Right renal pelvis (tissue), 4 donors: ENCODE data around the gene RPS23. TPM values are rescaled to one million over a fixed set of nuclear protein-coding genes. Genes with fewer than 3 reads are reported as not detected.
"Not testable (repeated sequence)": the region's sequence is repeated elsewhere in the genome, so short reads cannot be mapped to it uniquely, and the experiment has no call there.

Experiments
- DNase-seq, 4 donors: peaks; one replicate each; pipeline ENCODE4 v3.0.0-alpha.2; 2013; ENCODE audit warnings: low read depth in 4 of 4, low spot score in 3 of 4, missing footprints in 1 of 4
- polyA plus RNA-seq, 4 donors: library from polyadenylated mRNA; unstranded; fragments of 120-200 nt; gene quantifications; one replicate each; pipeline ENCODE4 v1.2.1, GENCODE V29; 2013; ENCODE audit not compliant: insufficient read length in 4 of 4

RPS23 gene
- polyA plus RNA-seq, 4 donors = 2,304 to 2,733 (median 2,444) TPM

DNA sequence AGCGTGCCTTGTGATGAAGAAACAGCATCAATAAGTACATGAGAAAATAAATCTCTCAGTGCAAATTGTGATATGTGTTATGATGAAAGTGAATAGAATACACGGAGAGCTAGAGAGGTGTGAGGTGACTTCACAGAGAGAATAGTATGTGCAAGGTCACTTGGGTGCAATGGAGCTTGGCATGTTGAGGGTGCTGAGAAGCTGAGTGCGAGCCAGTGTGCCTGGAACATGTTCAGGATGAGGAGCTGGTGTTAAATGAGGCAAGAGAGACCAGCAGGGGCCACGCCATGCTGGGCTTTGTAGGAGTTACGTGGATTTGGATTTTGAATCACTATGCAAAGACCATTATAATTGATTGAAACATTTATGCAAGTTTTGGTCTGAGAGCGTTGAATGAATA is 12.8 kb upstream of the RPS23 start:
- DNase-seq = no peak

DNA sequence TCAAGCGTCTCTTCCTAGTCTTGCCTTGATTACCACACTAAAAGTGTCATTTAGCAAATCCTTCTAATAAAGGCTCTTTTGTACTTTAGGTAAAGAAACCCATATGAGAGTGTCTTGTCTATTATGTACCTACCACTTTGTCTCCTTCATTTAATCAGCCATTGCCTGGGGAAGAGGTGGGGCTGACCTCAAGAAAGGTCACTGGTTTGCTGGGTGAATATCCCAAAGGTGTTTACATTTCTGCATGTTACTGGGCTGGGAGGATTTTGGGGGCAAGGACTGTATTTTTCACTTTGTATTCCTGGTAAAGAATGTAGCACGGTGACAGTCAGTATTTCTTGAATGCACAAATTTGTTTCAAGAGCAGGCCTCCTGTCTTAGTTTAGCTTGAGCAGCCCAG is 11.9 kb upstream of the RPS23 start:
- no peak for DNase-seq

DNA sequence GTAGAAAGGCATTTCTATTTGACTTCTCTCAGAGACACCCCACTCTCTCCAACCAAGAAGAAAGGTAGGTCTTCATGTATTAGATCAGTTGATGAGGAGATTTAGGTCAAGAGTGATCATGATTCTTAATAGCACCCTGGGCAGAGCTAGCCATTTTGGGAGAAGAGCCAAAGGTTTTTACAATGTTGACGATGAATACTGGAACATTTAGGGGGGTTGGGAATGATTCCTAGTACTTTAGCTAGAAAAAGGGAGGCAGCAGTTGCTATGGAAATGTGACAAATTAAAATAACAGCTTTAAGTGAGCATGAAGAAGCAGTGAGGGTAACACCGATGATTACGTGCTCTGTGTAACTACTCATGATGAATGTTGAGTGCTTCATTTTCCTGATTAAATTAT is 9.5 kb upstream of the RPS23 start:
- DNase-seq = no peak

DNA sequence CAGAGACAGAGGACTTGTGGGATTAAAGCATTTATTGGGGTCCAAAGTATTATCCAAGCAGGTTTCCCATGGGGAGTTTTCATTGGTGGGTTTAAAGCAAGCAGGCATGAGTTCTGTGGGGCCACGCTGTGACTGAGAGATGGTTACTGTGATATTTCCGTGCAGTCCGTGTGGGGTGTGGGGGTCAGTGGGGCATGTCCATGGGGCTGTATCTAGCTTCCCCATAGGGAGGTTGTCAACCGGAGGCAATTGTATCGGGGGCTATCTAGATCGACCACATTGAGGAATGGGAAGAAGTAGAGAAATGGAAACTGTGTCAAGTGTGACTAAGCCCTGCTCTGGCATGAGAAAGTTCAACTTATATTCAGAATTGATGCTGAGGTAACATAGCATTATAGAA is 7.1 kb upstream of the RPS23 start:
- DNase-seq = no peak

DNA sequence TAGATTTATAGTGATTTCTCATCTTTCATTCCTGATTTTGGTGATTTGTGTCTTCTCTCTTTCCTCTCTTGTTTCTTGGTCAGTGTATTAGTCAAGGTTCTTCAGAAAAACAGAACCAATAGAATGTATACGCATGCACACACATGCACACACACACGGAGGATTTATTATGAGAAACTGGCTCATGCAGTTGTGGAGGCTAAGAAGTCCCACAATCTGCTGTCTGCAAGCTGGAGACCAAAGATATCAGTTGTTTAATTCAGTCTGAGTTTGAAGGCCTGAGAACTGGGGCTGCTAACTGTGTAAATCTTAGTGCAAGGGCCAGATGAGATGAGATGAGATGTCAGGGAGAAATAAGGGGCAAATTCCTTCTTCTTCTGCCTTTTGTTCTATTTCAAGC is 5.7 kb upstream of the RPS23 start:
- no peak for DNase-seq

DNA sequence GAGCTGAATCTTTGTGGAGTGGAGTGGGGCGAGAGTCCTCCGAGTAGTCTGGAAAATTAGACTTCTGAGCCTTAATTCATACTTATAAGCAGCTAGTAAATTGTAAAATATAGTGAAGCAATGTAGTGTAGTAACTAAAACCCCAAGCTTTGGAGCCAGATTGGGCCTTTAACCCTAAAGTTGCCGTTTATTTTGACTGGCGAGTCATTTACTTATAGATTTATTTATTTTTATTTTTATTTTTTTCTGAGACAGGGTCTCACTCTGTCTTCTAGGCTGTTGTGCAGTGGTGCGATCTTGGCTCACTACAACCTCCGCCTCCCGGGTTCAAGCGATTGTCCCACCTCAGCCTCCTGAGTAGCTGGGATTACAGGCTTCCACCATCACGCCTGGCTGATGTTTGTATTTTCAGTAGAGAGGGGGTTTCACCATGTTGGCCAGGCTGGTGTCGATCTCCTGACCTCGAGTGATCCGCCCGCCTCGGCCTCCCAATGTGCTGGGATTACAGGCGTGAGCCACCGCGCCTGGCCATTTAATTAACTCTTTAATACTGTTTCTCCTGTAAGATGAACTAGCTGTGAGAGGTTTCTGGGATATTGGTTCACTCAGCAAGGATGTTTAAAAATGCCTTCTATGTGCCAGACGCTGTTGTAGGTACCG is 687 bp upstream of the RPS23 start:
- DNase-seq = no peak

DNA sequence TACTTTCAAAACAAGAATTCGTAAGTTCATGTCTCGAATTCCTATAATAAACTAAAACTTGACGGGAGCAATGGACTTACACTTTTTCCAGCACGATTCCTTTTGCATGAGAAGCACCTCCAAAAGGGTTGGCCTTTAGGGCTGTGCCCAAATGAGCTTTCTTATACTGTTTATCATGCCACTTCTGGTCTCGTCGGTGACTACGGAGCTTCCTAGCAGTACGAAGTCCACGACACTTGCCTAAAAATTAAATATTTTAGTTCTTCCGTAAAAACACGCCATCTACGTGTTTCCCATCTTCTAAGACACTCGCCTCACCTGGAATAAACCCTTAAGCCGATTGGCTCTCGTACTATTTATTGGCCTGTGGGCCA is 554 bp downstream of the RPS23 start:
- DNase-seq = no peak

DNA sequence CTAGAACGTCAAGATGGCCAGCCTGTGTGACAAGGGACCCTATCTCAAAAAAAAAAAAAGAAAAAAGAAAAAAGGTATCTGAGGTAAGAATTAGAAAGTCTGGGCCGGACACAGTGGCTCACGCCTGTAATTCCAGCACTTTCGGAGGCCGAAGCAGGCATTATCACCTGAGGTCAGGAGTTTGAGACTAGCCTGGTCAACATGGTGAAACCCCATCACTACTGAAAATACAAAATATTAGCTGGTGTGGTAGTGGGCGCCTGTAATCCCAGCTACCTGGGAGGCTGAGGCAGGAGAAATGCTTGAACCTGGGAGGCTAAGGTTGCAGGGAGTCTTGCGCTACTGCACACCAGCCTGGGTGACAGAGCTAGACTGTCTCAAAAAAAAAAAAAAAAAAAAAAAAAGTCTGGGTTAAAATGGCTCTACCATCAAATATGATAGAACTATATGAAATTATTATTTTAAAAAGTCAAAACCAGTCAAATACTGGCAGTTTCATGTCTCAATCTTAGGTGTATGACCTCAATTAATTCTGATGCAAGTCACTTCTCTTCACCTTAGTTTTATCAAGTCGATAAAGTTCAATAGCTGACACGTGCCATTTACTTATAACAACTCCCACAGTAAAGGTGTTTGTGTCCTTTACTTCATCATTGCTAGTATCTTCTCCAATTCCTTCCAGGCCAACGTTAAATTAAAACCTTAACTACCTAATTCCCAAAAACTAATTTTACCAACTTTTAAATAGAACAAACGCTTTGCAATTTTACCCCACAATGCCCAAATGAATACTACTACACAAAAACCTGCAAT is 1.1 kb downstream of the RPS23 start:
- no peak for DNase-seq

DNA sequence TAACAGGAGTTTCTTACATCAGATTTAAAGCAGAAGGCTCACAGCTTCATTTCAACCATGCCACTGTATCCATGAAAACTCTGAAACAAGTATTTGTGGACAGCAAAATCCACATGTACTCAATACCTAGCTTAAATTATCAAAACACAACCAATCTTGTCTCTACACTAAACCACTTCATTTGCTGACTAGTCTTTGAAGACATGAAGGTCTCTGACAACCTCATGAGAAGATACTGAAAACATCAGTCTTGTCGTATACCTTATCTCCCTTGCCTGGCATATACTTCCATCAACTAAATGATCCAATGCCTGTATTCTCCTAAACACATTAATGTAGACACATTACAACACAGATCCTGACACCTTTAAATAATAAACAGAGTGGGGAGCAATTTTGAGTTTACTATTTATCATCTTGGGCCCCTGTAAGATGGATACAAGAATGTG is 2.9 kb downstream of the RPS23 start:
- DNase-seq = no peak

DNA sequence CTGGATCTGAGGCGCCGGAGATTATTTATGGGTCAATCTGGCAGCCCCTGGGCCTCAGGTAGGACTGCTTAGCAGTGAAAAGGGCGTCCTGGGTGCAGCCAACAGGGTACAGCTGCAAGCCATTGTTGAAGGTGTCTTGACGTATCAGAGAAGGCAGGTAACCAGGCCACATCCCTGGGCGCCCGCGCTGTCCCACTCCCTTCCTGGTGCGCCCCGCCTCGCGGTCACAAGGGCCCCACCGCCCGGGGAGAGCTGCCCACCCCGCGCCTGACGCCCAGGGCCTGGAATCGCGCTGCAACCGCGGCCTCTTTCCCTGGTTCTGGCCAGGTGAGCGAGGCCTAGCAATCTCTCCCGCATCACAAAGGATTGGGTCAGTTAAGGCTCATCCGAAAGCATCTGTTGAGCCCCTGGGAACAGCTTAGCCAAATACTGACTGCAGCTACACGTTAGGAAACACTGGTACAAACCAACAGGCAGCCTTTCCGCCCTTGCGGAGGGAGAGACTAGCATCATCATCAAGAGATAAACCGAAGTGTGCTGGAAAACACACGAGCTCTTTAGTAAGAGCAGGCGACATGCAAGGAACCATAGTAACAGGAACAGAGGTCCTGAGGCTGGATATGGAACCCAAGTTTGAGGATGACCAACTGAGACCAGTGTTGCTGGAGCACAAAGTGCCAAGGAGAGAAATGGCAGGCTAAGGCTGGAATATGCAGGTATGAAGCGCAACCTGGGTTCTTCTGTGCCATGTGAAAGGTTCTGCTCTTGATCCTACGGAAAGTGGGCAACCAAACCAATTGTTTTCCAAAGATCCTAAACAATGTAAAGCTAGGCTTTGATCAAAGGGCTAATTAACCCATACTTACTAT is 3.6 kb downstream of the RPS23 start:
- DNase-seq = no peak

DNA sequence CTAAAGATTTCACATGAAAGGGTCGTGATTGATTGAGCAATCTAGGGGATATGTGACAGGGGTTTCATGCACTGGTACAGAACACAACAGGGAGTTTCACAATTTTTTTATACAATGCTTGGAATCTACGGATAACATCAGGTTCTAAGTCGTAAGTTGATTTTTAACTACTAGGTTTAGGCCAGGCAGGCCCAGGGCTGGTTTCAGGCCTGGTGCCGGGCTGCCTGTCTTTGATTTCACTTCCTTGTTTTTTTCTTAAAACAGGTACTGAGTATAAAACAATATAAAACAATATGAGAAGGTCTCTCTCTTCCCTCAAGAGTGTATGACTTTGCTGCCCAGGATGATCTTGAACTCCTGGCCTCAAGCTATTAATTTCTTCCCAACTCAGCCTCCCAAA is 4.7 kb downstream of the RPS23 start:
- DNase-seq = not testable (repeated sequence)

DNA sequence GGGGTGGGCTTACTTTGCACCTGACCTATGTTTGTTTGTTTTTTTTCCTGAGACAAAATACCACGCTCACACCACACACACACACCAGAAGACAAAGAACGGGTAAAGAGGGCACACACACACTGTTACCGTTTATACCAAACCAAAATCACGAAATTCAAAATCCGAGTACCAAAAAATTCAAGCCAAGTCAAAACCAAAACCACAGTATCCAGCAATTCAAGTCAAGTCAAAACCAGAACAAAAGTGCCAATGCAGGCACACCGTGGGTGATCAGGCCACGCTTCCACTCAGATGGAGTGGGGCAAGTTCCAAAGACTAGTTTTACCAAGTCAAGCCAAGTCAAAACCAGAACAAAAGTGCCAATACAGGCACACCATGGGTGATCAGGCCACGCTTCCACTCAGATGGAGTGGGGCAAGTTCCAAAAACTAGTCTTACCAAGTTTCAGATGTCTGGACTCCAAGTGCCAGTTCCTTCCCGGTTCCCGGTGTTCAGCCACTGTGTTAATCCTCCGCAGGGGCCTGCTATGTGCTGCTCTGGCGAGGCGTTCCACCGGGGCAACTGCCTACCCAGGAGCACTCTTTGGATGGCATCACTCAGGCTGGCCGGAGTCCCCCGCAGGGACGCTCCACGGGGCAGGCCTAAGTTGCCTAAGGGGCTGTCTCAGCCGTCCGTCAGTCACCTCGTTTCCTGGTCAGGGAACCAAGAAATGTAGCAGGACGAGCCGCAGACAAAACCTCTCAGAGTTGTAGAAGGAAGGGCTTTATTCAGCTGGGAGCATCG is 5.4 kb downstream of the RPS23 start:
- DNase-seq = not testable (repeated sequence)

DNA sequence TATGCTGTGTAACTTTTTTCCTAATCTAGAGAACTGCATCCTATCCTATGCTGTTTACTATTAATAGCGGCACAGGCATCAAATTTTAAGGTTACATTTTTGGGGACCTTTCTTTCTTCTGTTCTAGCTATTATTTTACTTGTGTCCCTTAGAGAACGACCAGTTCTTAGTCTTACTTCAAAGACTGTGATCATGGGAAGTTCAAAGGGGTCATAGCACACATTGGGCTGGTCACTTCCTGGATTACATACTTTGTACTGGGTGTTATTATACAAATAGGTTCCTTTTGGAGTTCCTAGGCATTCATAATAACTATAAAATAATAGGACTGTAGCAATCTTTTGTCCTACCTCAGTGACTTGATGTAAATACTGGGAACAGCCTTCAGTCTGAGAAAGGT is 8.8 kb downstream of the RPS23 start:
- DNase-seq = not testable (repeated sequence)

DNA sequence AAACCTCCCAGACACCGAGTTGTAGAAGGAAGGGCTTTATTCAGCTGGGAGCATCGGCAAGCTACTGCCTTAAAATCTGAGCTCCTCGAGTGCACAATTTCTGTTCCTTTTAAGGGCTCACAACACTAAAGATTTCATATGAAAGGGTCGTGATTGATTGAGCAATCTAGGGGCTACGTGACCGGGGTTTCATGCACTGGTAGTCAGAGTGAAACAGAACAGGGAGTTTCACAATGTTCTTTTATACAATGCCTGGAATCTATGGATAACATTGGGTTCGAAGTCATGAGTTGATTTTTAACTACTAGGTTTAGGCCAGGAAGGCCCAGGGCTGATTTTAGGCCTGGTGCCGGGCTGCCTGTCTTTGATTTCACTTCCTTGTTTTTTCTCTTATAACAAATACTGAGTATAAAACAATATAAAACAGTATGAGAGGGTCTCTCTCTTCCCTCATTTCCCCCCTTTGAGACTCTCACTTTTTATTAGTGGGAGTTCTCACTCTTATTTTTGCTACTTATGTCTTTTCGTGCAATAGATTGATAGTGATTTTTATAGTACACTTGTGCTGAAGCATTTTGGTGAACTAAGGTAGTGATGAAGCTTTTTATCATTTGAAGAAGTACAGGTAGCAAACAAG is 10.7 kb downstream of the RPS23 start:
- DNase-seq = not testable (repeated sequence)

DNA sequence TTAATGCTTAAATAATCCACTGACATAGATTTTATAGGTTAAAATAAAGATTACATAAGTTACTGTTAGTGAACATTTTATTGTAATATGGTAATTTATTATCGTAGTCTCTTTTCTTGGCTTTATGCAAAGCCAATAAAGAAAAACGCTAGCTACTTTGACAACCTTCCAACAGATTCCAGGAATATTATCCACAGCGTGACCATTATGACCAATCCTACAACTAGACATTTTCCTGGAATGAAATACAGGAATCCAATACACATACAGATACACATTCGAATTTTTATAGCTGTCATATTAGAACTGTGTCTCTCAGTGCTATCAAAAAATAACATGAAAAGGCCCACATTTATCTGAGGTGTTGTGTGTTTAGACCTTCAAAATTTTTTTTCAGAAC is 13.1 kb downstream of the RPS23 start:
- no peak for DNase-seq

DNA sequence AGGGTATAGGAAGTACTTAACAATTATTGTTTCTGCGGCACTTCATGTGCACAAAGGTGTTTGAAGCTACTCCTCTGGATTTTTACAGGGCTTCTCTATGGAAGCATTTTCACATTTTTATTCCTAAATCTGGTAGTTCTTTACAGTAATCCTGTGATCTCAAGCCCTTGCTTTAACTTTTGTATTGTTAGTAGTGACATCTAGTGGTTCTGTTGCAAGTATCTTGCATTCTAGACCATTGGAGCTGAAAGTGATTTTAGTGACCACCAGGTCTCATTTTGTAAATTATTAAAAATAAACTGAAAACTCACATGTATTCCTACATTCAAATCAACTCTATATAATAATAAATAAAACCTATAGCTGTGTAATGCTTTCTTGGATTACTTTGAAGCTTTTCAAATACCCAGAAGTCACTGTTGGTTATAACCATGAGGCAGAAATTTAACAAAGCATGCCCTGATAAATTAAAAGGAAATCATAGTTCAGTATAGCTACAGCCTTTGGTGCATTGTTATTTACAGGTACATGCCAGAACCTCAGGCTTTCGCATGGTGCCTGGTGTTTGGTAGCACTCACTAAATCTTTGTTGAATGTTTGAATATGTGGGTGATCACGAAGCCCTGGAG is 18.9 kb downstream of the RPS23 start:
- DNase-seq = no peak

DNA sequence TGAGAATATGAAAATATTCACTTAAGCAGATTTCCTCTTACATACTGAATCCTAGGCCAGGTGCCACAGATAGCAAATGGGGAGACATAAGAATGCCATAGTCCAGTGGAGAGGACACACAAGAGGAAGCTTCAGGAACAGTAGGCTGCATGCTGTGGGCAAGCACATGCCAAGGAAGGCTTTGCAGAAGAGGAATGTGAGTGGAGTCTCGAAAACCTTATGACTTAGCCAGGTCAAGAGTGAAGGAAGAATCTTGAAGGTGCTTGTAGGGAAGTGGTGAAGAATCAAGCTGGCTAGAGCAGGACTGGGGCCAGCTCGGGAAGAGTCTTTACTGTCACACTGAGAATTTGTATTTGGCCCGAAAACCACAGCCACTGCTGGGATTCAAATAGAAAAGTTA is 20.4 kb downstream of the RPS23 start:
- DNase-seq = no peak

DNA sequence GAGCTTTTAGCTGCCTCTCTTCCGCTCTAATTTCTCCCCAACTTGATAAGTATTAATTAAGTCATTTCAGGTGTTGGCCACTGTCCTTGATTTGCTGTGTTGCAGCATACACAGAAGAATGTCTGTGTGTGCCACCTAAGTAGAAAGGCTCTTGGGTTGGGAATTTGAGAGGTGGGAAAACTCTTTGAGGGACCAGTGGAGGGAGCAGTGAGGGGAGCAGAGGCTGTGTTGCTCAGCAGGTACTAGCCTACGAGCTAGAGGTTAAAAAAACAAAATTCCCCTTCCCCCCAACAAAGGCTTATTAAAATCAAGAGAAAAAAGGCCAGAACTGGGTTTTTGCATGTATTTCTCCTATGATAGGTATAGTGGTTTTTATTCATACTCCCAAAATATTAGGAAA is 20.9 kb downstream of the RPS23 start:
- DNase-seq = no peak

DNA sequence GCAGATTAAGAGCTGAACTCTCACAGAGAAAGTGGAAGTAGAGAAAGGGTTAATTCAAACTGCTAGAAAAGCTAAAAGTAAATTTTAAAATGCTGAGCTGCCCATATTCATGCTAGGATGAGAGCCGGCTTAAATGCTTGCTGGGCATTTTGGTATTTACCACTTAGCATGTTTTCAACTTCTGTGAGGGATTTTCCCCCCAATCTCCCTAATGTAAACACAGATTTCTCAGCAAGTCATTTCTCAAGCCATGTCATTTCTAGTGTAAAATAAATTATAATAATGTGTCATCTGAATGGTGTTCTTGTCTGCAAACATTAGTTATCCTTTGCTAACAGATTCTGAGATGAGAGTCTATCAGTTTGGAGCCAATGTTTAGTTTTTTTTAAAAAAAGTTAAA is 22.3 kb downstream of the RPS23 start:
- no peak for DNase-seq

DNA sequence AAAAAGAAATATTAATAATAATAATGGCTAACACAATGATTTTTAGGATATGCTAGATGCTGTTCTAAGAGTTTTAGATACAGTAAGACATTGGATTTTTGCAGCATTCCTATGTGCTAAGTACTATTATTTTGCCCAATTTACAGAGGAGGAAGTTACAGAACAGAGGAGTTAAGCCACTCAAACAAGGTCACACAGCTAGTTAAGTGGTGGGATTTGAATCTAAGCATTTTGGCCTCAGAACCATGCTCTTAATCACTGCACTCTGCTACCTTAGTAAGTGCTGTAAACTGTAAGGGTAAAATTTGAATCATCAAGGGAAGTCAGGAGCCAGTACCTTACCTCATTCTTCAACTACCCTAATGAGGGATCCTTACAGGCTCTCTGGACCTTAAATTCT is 25.4 kb downstream of the RPS23 start:
- no peak for DNase-seq
